Lower leg skin (tissue), 3 donors: ENCODE data around the gene PPL.

Experiments used
- POLR2A ChIP-seq, 2 donors: fragments of 450-650 bp; IDR thresholded peaks; one replicate each; pipeline ENCODE4 v1.6.1; 2016 to 2017; ENCODE audit warnings: antibody characterized with exemption in 2 of 2, mild to moderate bottlenecking in 1 of 2, moderate library complexity in 1 of 2
- TF ChIP-seq, protein P1 (sequence below), 3 donors: fragments of 450-650 bp; IDR thresholded peaks; one replicate each; pipeline ENCODE4 v1.5.1; 2016; ENCODE audit warnings: antibody characterized with exemption in 3 of 3, mild to moderate bottlenecking in 3 of 3, moderate library complexity in 2 of 3

DNA sequence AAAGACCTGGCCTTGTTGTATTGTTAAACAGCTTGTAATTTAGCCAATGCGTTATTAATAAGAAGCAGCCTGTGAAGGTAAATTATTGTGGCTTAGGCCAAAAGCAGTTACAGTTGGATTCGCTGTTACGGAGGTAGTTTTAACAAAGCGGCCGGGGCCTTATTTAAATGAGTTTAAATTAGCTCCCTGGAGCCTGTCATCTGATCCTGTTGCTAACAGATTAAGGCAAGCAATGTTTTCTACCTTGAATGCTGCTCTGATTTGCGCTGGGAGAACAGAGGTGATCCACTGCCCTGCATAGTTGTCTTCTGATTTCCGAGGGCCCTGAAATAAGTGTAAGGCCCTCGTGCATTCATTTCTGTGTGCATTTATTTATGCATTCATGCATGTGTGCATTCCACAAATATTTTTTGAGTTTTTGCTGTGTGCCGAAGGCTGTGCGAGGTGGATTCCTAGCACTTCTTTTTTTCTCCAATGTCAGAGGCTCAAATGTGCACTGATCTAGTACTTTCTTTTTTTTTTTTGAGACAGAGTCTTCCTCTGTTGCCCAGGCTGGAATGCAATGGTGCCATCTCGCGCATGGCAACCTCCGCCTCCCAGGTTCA lies 32.0 kb upstream of the PPL start:
- TF ChIP-seq, protein P1, sequence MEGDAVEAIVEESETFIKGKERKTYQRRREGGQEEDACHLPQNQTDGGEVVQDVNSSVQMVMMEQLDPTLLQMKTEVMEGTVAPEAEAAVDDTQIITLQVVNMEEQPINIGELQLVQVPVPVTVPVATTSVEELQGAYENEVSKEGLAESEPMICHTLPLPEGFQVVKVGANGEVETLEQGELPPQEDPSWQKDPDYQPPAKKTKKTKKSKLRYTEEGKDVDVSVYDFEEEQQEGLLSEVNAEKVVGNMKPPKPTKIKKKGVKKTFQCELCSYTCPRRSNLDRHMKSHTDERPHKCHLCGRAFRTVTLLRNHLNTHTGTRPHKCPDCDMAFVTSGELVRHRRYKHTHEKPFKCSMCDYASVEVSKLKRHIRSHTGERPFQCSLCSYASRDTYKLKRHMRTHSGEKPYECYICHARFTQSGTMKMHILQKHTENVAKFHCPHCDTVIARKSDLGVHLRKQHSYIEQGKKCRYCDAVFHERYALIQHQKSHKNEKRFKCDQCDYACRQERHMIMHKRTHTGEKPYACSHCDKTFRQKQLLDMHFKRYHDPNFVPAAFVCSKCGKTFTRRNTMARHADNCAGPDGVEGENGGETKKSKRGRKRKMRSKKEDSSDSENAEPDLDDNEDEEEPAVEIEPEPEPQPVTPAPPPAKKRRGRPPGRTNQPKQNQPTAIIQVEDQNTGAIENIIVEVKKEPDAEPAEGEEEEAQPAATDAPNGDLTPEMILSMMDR (IDR thresholded peaks at IDR 0.05), result no peak
- TF ChIP-seq POLR2A (IDR thresholded peaks at IDR 0.05), result no peak
